Measurements from ENCODE around the gene SEPTIN1.
"Not testable (repeated sequence)": the region's sequence is repeated elsewhere in the genome, so short reads cannot be mapped to it uniquely, and the experiment has no call there.

Gene SEPTIN1

DNA sequence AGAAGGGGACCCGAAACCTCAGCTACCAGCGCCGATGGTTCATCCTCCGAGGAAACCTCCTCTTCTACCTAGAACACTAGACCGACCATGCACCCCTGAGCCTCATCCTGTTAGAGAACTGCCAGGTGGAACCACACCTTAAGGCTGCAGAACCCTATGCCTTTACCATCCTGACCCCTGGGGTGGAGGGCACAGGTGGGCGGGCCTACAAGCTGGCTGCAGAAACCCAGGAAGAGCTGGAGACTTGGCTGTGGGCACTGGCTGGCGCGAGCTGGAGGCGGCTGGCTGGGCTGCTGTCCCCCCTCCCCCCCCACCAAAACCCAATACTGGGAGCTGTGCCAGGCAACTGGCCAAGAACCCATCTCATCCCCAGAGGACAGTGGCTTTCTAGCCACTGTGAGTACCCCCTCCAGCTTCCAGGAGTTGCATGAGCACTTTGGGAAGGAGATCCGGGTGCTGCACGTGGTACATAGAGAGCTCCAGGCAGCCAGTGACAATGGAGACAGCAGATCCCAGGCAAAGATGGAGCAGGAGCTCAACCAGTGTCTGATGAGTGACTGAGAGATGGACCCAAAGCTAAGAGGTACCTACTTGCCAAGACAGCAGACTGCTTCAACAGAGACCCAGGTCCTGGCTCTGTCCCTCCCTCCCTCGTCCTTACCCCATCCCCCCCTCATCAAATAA lies 25.8 kb downstream of the SEPTIN1 start:
- DNase-seq: no peak

GRCh38 chr16:30355954-30356308 lies 26.4 kb downstream of the SEPTIN1 start:
- peak in 2 of 3 donors; percentile 16 to 29 for DNase-seq

- peak; percentile 99 to 100 (median 100) for DNase-seq
Observed at GRCh38 chr16:30355144-30355953, 27.0 kb downstream of the SEPTIN1 start, which contains the start of gene CD2BP2. TSS of gene CD2BP2 (minus strand) at chr16:30355308. CDS start at chr16:30354681, 627 bp downstream.

- DNase-seq: peak; percentile 75 to 82 (median 75)
Observed at GRCh38 chr16:30354423-30355143, 27.8 kb downstream of the SEPTIN1 start.

GRCh38 chr16:30353438-30354129 lies 28.8 kb downstream of the SEPTIN1 start:
- no peak for DNase-seq

DNA sequence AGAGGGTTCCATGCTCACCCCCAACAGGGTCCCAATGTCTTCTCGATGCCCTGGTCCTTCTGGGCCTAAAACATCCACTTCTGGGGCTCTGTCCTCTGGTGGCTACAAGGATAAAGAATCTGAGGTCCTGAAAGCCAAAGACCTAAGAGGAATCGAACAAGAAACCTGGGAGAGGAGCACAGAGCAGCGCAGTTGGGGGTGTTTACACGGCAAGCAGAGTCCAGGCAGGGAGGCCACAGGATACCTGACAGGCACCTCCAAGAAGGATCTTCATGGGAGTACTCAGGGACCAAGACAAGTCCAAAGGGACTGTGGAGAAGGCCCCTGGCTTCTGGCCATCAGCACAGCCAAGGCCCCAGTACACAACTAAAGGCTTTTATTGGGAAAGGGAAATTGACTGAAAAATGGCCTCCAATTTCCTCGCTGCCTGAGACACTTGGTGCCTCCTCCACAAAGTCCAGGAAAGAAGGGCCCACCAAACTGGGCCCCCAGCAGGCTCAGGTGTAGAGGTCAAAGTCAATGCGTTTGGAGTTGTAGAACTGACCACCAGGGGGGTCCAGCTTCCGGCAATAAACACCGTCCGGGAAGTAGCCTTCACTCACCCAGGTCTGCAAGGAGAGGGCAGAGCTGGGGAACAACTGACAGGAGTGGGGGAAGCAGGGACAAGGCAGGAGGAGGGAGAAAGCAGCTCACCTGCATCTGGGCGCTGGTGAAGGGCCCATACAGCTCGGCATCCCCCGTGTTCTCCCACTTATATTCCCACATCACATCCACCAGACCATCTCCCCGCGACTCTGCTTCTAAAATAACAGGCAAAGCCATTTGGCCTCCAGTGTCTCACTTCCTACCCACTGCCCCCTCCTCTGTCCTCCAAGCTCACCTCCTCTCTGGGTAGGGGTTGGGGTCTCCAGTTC lies 29.6 kb downstream of the SEPTIN1 start:
- DNase-seq: no peak

GRCh38 chr16:30351586-30352419 lies 30.6 kb downstream of the SEPTIN1 start:
- no peak for DNase-seq

DNA sequence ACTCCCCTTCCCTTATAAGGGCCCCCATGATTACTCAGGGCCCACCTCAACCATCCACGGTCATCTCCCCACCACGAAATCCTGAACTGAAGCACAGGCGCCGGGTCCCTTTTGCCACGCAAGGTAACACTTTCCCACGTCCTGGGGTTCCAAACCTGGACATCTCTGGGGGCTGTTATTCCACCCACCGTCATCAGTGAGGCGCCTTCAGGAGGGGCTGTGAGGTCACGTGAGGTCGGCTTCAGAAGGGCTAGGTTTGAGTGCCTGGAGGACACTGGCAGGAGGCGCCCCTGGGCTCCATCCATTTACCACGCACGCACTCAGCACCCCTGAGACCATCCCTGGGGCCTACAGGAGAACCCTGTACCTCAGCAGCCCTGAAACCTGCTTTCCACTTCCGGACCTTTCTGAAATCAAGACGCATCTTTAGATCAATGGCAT lies 31.3 kb downstream of the SEPTIN1 start:
- DNase-seq: no peak

DNA sequence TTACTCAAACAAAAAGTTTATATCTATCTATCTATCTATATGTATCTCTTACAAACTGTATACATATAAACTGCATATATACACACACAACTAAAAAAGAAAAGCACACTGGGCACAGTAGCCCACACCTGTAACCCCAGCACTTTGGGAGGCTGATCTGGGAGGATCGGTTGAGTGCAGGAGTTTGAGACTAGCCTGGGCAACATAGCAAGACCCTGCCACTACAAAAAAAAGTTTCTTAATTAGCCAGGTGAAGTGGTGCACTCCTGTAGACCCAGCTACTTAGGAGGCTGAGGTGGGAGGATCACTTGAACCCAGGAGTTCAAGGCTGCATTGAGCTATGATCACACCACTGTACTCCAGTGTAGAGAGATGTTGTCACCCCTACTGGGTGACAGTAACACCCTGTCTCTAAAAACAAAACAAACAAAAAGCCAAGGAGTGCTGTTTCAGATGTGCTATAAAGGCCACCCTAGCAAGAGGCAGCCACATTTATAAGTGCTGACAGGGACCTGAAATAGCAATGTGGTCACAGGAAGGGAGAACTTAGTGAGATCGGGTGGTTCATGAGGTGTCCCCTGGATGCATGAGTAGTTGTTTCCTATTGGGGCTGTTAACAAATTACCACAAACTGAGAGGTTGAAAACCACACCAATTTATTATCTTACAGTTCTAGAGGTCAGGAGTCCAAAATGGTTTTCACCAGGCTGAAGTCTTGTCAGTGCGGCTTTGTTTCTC lies 32.1 kb downstream of the SEPTIN1 start:
- no peak for DNase-seq

- no peak for DNase-seq
Observed at GRCh38 chr16:30349675-30350074, 32.7 kb downstream of the SEPTIN1 start.

DNA sequence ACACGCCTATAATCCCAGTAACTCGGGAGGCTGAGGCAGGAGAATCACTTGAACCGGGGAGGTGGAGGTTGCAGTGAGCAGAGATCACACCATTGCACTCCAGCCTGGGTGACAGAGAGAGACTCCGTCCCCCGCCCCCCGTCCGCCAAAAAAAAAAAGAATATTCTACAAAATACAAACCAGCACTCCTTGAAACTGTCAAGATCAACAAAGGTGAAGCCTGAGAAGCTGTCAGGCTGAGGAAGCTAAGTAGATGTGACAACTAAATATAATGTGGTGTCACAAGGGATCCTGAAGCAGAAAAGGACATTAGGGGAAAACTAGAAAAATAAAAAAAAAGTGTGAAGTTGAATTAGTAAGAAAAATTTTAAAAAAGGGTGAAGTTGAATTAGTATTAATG lies 33.4 kb downstream of the SEPTIN1 start:
- no peak for DNase-seq

DNA sequence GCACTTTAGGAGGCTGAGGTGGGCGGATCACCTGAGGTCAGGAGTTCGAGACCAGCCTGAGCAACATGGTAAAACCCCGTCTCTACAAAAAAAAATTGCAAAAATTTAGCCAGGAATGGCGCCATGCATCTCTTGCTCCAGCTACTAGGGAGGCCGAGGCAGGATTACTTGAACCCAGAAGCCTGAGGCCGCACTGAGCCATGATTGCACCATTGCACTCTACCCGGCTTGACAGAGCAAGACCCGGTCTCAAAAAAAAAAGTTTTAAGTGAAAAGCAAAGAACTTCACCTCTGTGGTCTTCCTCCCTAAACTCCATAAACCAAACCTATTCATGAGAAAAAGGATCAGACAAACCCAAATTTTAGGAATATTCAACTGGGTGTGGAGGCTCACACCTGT lies 34.2 kb downstream of the SEPTIN1 start:
- no peak for DNase-seq

DNA sequence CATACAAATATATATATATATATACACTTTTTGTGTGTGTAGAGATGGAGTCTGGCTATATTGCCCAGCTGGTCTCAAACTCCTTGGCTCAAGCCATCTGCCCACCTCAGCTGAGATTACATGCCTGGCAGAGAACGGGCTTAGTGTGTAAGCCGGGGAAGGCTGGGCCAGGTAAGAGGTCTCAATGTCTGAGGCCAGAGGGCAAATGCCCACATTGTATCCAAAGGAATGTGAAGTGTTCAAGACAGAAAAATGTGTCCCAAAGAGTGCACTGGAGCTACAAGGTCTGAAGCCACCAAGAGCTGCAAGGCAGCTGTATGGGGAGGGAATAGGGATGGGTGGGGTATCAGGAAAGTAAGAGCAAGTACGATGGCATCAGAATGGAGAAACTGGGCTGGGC lies 36.1 kb downstream of the SEPTIN1 start:
- DNase-seq: no peak

GRCh38 chr16:30343491-30343820 lies 38.9 kb downstream of the SEPTIN1 start:
- not testable (repeated sequence) for DNase-seq

DNA sequence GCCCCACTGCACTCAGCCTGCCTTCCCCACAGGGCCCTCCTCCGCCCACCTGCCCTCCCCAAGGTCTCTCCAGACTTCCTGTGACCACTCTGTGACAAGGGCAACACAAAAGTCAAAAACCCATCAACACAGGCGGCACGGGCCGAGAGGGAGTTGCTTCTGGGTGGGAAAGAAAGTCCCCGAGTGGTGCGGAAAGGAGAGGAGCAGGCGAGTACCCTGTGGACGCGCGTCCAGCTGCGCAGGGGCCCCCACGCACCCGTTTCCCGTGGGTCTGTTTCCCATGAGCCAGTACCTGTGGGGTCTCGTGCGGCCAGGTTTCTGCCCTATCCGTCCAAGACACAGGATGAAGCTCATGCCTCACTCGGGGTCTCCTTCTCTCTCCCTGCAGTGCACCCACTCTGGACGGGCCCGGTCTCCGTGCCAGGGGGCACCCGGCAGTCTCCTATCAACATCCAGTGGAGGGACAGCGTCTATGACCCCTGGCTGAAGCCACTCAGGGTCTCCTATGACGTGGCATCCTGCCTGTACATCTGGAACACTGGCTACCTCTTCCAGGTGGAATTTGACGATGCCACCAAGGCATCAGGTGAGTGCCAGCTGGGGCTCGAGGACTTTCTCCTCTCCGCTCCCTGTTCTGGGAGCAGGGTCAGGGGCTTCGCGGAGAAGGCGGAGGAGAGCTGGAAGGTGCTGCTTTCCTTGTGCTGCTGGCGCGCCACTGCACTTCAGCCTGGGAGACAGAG lies 39.4 kb downstream of the SEPTIN1 start:
- no peak for DNase-seq

DNA sequence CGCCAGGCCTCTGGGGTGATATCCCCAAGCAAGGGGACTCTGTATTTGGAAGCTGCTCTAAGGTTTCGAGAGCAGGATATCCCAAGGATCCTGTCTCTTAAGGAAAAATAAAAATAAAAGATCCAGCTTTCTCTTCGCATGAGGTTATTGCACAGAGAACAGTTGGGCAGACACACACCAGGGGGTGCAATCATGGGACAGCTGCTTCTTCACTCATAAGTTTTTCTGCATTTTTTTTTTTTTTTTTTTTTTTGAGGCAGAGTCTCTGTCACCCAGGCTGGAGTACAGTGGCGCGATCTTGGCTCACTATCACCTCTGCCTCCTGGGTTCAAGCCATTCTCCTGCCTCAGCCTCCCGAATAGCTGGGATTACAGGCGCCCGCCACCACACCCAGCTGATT lies 40.4 kb downstream of the SEPTIN1 start:
- DNase-seq: not testable (repeated sequence)

GRCh38 chr16:30340621-30341020 lies 41.7 kb downstream of the SEPTIN1 start:
- no peak for DNase-seq

- DNase-seq: not testable (repeated sequence)
Observed at GRCh38 chr16:30338715-30339114, 43.6 kb downstream of the SEPTIN1 start.

DNA sequence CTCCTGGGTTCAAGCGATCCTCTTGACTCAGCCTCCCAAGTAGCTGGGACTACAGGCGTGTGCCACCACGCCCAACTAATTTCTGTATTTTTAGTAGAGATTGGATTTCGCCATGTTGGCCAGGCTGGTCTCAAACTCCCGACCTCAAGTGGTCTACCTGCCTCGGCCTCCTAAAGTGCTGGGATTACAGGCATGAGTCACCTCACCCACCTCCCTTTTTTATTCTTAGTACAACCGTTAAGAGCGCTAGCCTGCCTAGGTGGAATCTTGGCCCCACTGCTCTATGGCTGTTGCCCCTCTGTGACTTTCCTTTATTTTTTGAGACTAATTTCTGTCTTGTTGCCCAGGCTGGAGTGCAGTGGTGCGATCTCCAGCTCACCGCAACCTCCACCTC lies 44.4 kb downstream of the SEPTIN1 start:
- not testable (repeated sequence) for DNase-seq
